K562 (cell line): ENCODE data around the gene AIPL1. TPM values are rescaled to one million over a fixed set of nuclear protein-coding genes. Genes with fewer than 3 reads are reported as not detected.

Experiments used
- ATAC-seq: fragments of 200-7000 bp; cut with Tn5 transposase; 3 replicates; pipeline ENCODE4 v1.9.1; 2020; ENCODE audit warnings: moderate library complexity
- BruUV-seq: library from RNA; stranded (reverse); fragments of 400-500 nt; replicated peaks from 2 replicates; lab custom pipeline; 2021; lab: Mats Ljungman, UMichigan
- CTCF ChIA-PET: fragments of 300-600 bp; formaldehyde crosslinking; extraction: SDS; loops from one replicate; lab custom pipeline; 2021; ENCODE audit warnings: low intra/inter-chr PET ratio; lab: Yijun Ruan, JAX
- POLR2A ChIA-PET: fragments of 300-600, 350-650 bp; sonication (Branson Sonifier 250); formaldehyde crosslinking; extraction: SDS; loops from one replicate; lab custom pipeline; 2021; ENCODE audit warnings: antibody characterized with exemption, inconsistent platforms; lab: Yijun Ruan, JAX
- DNase-seq, 4 experiments: peaks; one replicate each; pipeline versions ENCODE4 v3.0.0 to v3.0.0-alpha.2; 2011 to 2018; ENCODE audit warnings: low spot score in 3 of 4, mixed read lengths in 3 of 4; ENCODE audit errors: extremely low read depth in 1 of 4
- FAIRE-seq: peaks from 2 replicates; lab custom pipeline; 2011; peaks lifted over from hg19 to GRCh38; lab: Jason Lieb, UNC
- H2AFZ ChIP-seq: 2 replicates; pipeline ENCODE4 v1.6.0; 2011; ENCODE audit warnings: low read depth, low read length, control low read depth, inconsistent platforms
- H3K27ac ChIP-seq: fragments of 200-600 bp; 3 replicates; pipeline ENCODE4 v1.8.0; 2011; ENCODE audit warnings: low read depth, mild to moderate bottlenecking, control low read depth, inconsistent platforms, low read length, moderate library complexity, mixed read lengths; ENCODE audit errors: extremely low read depth
- H3K27me3 ChIP-seq, 2 experiments: fragments of 300-600 bp in 1 of 2; 2 replicates in 1 of 2; 3 replicates in 1 of 2; pipeline versions ENCODE4 v1.6.0 to v1.8.0; 2011; ENCODE audit warnings: inconsistent platforms in 2 of 2, low read length in 2 of 2, mild to moderate bottlenecking in 1 of 2, mixed read lengths in 1 of 2, moderate library complexity in 1 of 2; ENCODE audit not compliant: control insufficient read depth in 2 of 2, insufficient read depth in 2 of 2
- H3K36me3 ChIP-seq: fragments of 300-600 bp; 3 replicates; pipeline ENCODE4 v1.8.0; 2011; ENCODE audit warnings: mild to moderate bottlenecking, low read length, inconsistent platforms; ENCODE audit not compliant: control insufficient read depth, insufficient read depth
- H3K4me1 ChIP-seq, 2 experiments: fragments of 200-600 bp in 1 of 2; replicated peaks in 1 of 2; 2 replicates in 1 of 2; 3 replicates in 1 of 2; pipeline versions ENCODE4 v1.5.1 to v1.8.0; 2011; ENCODE audit warnings: inconsistent platforms in 2 of 2, low read length in 2 of 2, mild to moderate bottlenecking in 1 of 2, mixed read lengths in 1 of 2, moderate library complexity in 1 of 2; ENCODE audit not compliant: control insufficient read depth in 2 of 2, insufficient read depth in 2 of 2
- H3K4me2 ChIP-seq: 2 replicates; pipeline ENCODE4 v1.6.1; 2011; ENCODE audit warnings: low read length, control low read depth, inconsistent platforms, mixed read lengths; ENCODE audit not compliant: insufficient read depth
- H3K4me3 ChIP-seq: fragments of 200-600 bp; sonication (generic), shearing (Covaris generic); 2 replicates; pipeline ENCODE4 v1.5.1; 2016; ENCODE audit warnings: control low read depth, inconsistent platforms
- H3K79me2 ChIP-seq: fragments of 200-600 bp; 3 replicates; pipeline ENCODE4 v1.8.0; 2011; ENCODE audit warnings: low read length, inconsistent platforms; ENCODE audit not compliant: control insufficient read depth, insufficient read depth
- H3K9ac ChIP-seq, 2 experiments: 2 replicates each; pipeline versions ENCODE4 v1.6.0 to v1.6.1; 2011; ENCODE audit warnings: low read depth in 2 of 2, low read length in 2 of 2, control low read depth in 1 of 2, inconsistent platforms in 1 of 2, mild to moderate bottlenecking in 1 of 2, mixed read lengths in 1 of 2; ENCODE audit not compliant: insufficient read depth in 1 of 2
- H3K9me1 ChIP-seq: one replicate; pipeline ENCODE4 v1.6.0; 2011; ENCODE audit warnings: inconsistent platforms, mild to moderate bottlenecking, low read length, moderate library complexity; ENCODE audit not compliant: control insufficient read depth, insufficient read depth
- H3K9me3 ChIP-seq: replicated peaks from 2 replicates; pipeline ENCODE4 v1.5.1; 2011; ENCODE audit warnings: low read depth, low read length, inconsistent platforms; ENCODE audit not compliant: control insufficient read depth, insufficient read depth
- H4K20me1 ChIP-seq: replicated peaks from 2 replicates; pipeline ENCODE4 v1.6.1; 2011; ENCODE audit warnings: low read length, inconsistent platforms, mixed read lengths; ENCODE audit not compliant: control insufficient read depth, insufficient read depth
- ATF2 ChIP-seq: sonication (generic); formaldehyde crosslinking; IDR thresholded peaks from 2 replicates; pipeline ENCODE4 v1.8.1; 2022; ENCODE audit warnings: missing genetic modification reagents
- ATF7 ChIP-seq: fragments of 450-650 bp; IDR thresholded peaks from 2 replicates; pipeline ENCODE4 v1.7.1; 2014; ENCODE audit warnings: mild to moderate bottlenecking, moderate library complexity
- BCLAF1 ChIP-seq, 2 experiments: fragments of 450-650 bp in 1 of 2; IDR thresholded peaks; 2 replicates each; pipeline ENCODE4 v1.6.1; 2011 to 2017; ENCODE audit warnings: low read depth in 2 of 2, antibody characterized with exemption in 1 of 2, borderline replicate concordance in 1 of 2, low read length in 1 of 2, mild to moderate bottlenecking in 1 of 2, mixed read lengths in 1 of 2; ENCODE audit not compliant: control insufficient read depth in 1 of 2
- BRD9 ChIP-seq: fragments of 450-650 bp; IDR thresholded peaks from 2 replicates; pipeline ENCODE4 v1.6.1; 2018; ENCODE audit warnings: low read depth; ENCODE audit not compliant: partially characterized antibody
- CAMTA2 ChIP-seq: fragments of 250-450 bp; sonication (Bioruptor Pico); conservative IDR thresholded peaks from 2 replicates; pipeline ENCODE4 v1.5.1; 2022
- CBX2 ChIP-seq: fragments of 200-600 bp; sonication (generic); IDR thresholded peaks from one replicate; pipeline ENCODE4 v1.6.1; 2012; ENCODE audit warnings: mild to moderate bottlenecking, low read length, inconsistent platforms; ENCODE audit not compliant: insufficient read depth, poor library complexity, severe bottlenecking
- EGR1 ChIP-seq: fragments of 450-650 bp; conservative IDR thresholded peaks from 2 replicates; pipeline ENCODE4 v1.6.1; 2017; ENCODE audit warnings: mild to moderate bottlenecking
- MBD2 ChIP-seq: sonication (generic); IDR thresholded peaks from 2 replicates; pipeline ENCODE4 v1.6.1; 2016; ENCODE audit warnings: low read depth, borderline replicate concordance
- NR1H2 ChIP-seq: sonication (generic); formaldehyde crosslinking; IDR thresholded peaks from 2 replicates; pipeline ENCODE4 v1.4.0; 2020; ENCODE audit warnings: mild to moderate bottlenecking, missing genetic modification reagents
- PBX2 ChIP-seq, 2 experiments: IDR thresholded peaks in 1 of 2; conservative IDR thresholded peaks in 1 of 2; 2 replicates each; pipeline ENCODE4 v1.6.1; 2016; ENCODE audit warnings: low read depth in 2 of 2, mild to moderate bottlenecking in 1 of 2, missing compliant biosample characterization in 1 of 2, missing genetic modification characterization in 1 of 2, moderate library complexity in 1 of 2
- PHF8 ChIP-seq: fragments of 200-600 bp; sonication (generic); IDR thresholded peaks from 2 replicates; pipeline ENCODE4 v1.6.1; 2012; ENCODE audit warnings: mixed run types, mild to moderate bottlenecking, inconsistent platforms, low read length, moderate library complexity, borderline replicate concordance
- PRMT5 ChIP-seq: sonication (generic); formaldehyde crosslinking; IDR thresholded peaks from 2 replicates; pipeline ENCODE4 v1.5.0; 2020; ENCODE audit warnings: missing genetic modification reagents
- SIX5 ChIP-seq, 2 experiments: IDR thresholded peaks; 2 replicates each; pipeline ENCODE4 v1.6.1; 2011; ENCODE audit warnings: low read length in 2 of 2, borderline replicate concordance in 1 of 2, low read depth in 1 of 2, mild to moderate bottlenecking in 1 of 2, moderate library complexity in 1 of 2; ENCODE audit not compliant: insufficient read depth in 1 of 2
- ZNF707 ChIP-seq: fragments of 250-450 bp; sonication (Bioruptor Pico); conservative IDR thresholded peaks from 2 replicates; pipeline ENCODE4 v1.8.0; 2022; ENCODE audit warnings: inconsistent platforms, mild to moderate bottlenecking, moderate library complexity
- ZNF766 ChIP-seq: fragments of 200-800 bp; sonication (Bioruptor generic); conservative IDR thresholded peaks from 2 replicates; pipeline ENCODE4 v1.6.1; 2016; ENCODE audit warnings: missing genetic modification characterization, missing compliant biosample characterization
- WGBS: fragments of 100-300 bp; shearing (Covaris generic); methylation state at CpG from one replicate; pipeline ENCODE4 v1.1.6; 2016; ENCODE audit warnings: low coverage, mixed read lengths; ENCODE audit not compliant: insufficient coverage; ENCODE audit errors: missing lambda C conversion rate; 5-methylcytosine and 5-hydroxymethylcytosine counted together
- in situ Hi-C: fragments of 300-500 bp; cut with MboI; formaldehyde crosslinking; loops from 4 replicates; pipeline ENCODE4 v1.15.0; 2018; ENCODE audit warnings: inconsistent platforms, mixed read lengths
- intact Hi-C: fragments of 100-400 bp; cut with micrococcal nuclease; formaldehyde crosslinking; loops from 2 replicates; pipeline ENCODE4 v1.14.2; 2022
- polyA plus RNA-seq, 8 experiments: library from polyadenylated mRNA; depleted of rRNA in 4 of 8; stranded (reverse) in 5 of 8; unstranded in 3 of 8; fragments of >200 nt; fragmentation: Nextera tagmentation in 2 of 8; fragmentation: Illumina TruSeq in 1 of 8; extraction: Ambion mirVana in 2 of 8; extraction: Trizol in 1 of 8; gene quantifications; 2 replicates each; pipeline versions ENCODE4 v1.2.1 to v1.2.3, GENCODE V29; 2011 to 2014; ENCODE audit warnings: inconsistent platforms in 1 of 8, missing spikeins in 1 of 8
- total RNA-seq, 7 experiments: library from RNA; depleted of rRNA in 6 of 7; stranded (reverse); fragments of >200 nt in 6 of 7; fragmentation: Illumina TruSeq in 2 of 7; extraction: Trizol in 2 of 7; gene quantifications; 2 replicates each; pipeline versions ENCODE4 v1.2.1 to v1.2.3, GENCODE V29; 2011 to 2021; ENCODE audit warnings: low replicate concordance in 1 of 7

AIPL1 gene
- total and polyA plus RNA-seq, 9 of the 15 experiments (the other 6 are each of a cell fraction or from before 2014, with no cell fraction given), result not detected

GRCh38 chr17:6380915-6381438 is 53.9 kb downstream of the AIPL1 start:
- ChIA-PET POLR2A (no interaction called here), CTCF (no interaction called here)
- no peak overlapping the region for H3K27ac ChIP-seq
- no peak overlapping the region for H3K9ac ChIP-seq
- ATAC-seq, result no peak
- no peaks in the 10 kb centered on the region for H3K9me1 ChIP-seq
- no TSS peak for BruUV-seq
- no peaks in the 10 kb centered on the region for H3K36me3 ChIP-seq
- in situ Hi-C loops, result no loop called here
- no peaks in the 10 kb centered on the region for H3K9me3 ChIP-seq
- no peaks in the 10 kb centered on the region for H3K79me2 ChIP-seq
- H4K20me1 ChIP-seq, result no peaks in the 10 kb centered on the region
- no peaks in the 10 kb centered on the region; a peak in 1 of 5 replicates for H3K27me3 ChIP-seq
- 0% methylated on average over 6 of the region's 6 CpGs for WGBS
- no peak for DNase-seq
- intact Hi-C loops, result no loop called here
- no peak overlapping the region for H2AFZ ChIP-seq
- H3K4me1 ChIP-seq, result no peaks in the 10 kb centered on the region
- no peak overlapping the region for H3K4me3 ChIP-seq
- no peak for FAIRE-seq
- H3K4me2 ChIP-seq, result no peak overlapping the region
- TF ChIP-seq CBX2, result no peak
- TF ChIP-seq EGR1, result no peak
- no peak for TF ChIP-seq PBX2 (CRISPR knock-in tag; IDR thresholded peaks at IDR 0.05; ENCODE audit: low read depth)
- TF ChIP-seq PBX2 (tag; conservative IDR thresholded peaks at IDR 0.05; ENCODE audit: low read depth), result no peak
- TF ChIP-seq PRMT5 (CRISPR knock-in tag), result no peak
- no peak for TF ChIP-seq ZNF766 (CRISPR knock-in tag)
- TF ChIP-seq NR1H2, result no peak
- TF ChIP-seq ZNF707, result no peak
- TF ChIP-seq BCLAF1 (IDR thresholded peaks at IDR 0.05; ENCODE audit: borderline replicate concordance in 1 of 2, control insufficient read depth in 1 of 2, low read depth in 2 of 2, low read length in 1 of 2), result no peak
- TF ChIP-seq PHF8, result no peak
- no peak for TF ChIP-seq ATF7
- no peak for TF ChIP-seq MBD2
- TF ChIP-seq BRD9, result no peak
- TF ChIP-seq SIX5 (IDR thresholded peaks at IDR 0.05; ENCODE audit: borderline replicate concordance in 1 of 2, insufficient read depth in 1 of 2, low read depth in 1 of 2, low read length in 2 of 2), result no peak
- no peak for TF ChIP-seq ATF2
- TF ChIP-seq CAMTA2 (CRISPR knock-in tag), result no peak
